ENCODE data around the gene CUL4A.

The CUL4A gene

GRCh38 chr13:113196970-113197737, 12.3 kb upstream of the CUL4A start:
- no peak for DNase-seq (ENCODE audit: low read depth)
- H3K9ac ChIP-seq (ENCODE audit: low read length), result no peak overlapping the region
- no peaks in the 10 kb centered on the region for H3K9me3 ChIP-seq (ENCODE audit: control insufficient read depth, low read length)
- no peaks in the 10 kb centered on the region for H3K27me3 ChIP-seq (replicated peaks; ENCODE audit: control insufficient read depth, insufficient read depth, low read length)
- H3K4me3 ChIP-seq (ENCODE audit: low read length), result no peak overlapping the region
- peaks cover 17% of the 10 kb centered on the region for H3K4me1 ChIP-seq (ENCODE audit: control insufficient read depth, insufficient read depth, low read length)
- peaks cover 65% of the 10 kb centered on the region for H3K36me3 ChIP-seq (ENCODE audit: control insufficient read depth, insufficient read depth, low read length, severe bottlenecking)

- Histone ChIP-seq H3K4me1 (ENCODE audit: control insufficient read depth, insufficient read depth, low read length) (peaks cover 44% of the 10 kb centered on the region), H3K9ac (ENCODE audit: low read length) (no peak overlapping the region), H3K9me3 (ENCODE audit: control insufficient read depth, low read length) (no peaks in the 10 kb centered on the region), H3K36me3 (ENCODE audit: control insufficient read depth, insufficient read depth, low read length, severe bottlenecking) (peaks cover 38% of the 10 kb centered on the region), H3K4me3 (ENCODE audit: low read length) (no peak overlapping the region), H3K27me3 (replicated peaks; ENCODE audit: control insufficient read depth, insufficient read depth, low read length) (no peaks in the 10 kb centered on the region)
- no peak for DNase-seq (ENCODE audit: low read depth)
Observed at GRCh38 chr13:113201815-113202214, 7.6 kb upstream of the CUL4A start.

- no peaks in the 10 kb centered on the region for H3K9me3 ChIP-seq (ENCODE audit: control insufficient read depth, low read length)
- H3K36me3 ChIP-seq (ENCODE audit: control insufficient read depth, insufficient read depth, low read length, severe bottlenecking), result peaks cover 27% of the 10 kb centered on the region
- peaks cover 54% of the 10 kb centered on the region for H3K4me1 ChIP-seq (ENCODE audit: control insufficient read depth, insufficient read depth, low read length)
Observed at GRCh38 chr13:113202912-113203311, 6.5 kb upstream of the CUL4A start.

GRCh38 chr13:113203507-113204377, 5.7 kb upstream of the CUL4A start:
- H3K4me3 ChIP-seq (ENCODE audit: low read length), result no peak overlapping the region
- H3K9me3 ChIP-seq (ENCODE audit: control insufficient read depth, low read length), result no peaks in the 10 kb centered on the region
- no peak overlapping the region for H3K9ac ChIP-seq (ENCODE audit: low read length)
- peaks cover 21% of the 10 kb centered on the region for H3K36me3 ChIP-seq (ENCODE audit: control insufficient read depth, insufficient read depth, low read length, severe bottlenecking)
- no peaks in the 10 kb centered on the region for H3K27me3 ChIP-seq (replicated peaks; ENCODE audit: control insufficient read depth, insufficient read depth, low read length)
- peaks cover 54% of the 10 kb centered on the region for H3K4me1 ChIP-seq (ENCODE audit: control insufficient read depth, insufficient read depth, low read length)
- DNase-seq (ENCODE audit: low read depth), result no peak

More at GRCh38 chr13:113202912-113203311, 6.5 kb upstream of the CUL4A start:
- H3K27me3 ChIP-seq (replicated peaks; ENCODE audit: control insufficient read depth, insufficient read depth, low read length), result no peaks in the 10 kb centered on the region
- peak overlapping the region; percentile 35 for H3K4me3 ChIP-seq (ENCODE audit: low read length)
- DNase-seq (ENCODE audit: low read depth), result no peak
- no peak overlapping the region for H3K9ac ChIP-seq (ENCODE audit: low read length)

- DNase-seq (ENCODE audit: low read depth), result no peak
- peaks cover 54% of the 10 kb centered on the region for H3K4me1 ChIP-seq (ENCODE audit: control insufficient read depth, insufficient read depth, low read length)
- H3K9me3 ChIP-seq (ENCODE audit: control insufficient read depth, low read length), result no peaks in the 10 kb centered on the region
- no peak overlapping the region for H3K9ac ChIP-seq (ENCODE audit: low read length)
- H3K36me3 ChIP-seq (ENCODE audit: control insufficient read depth, insufficient read depth, low read length, severe bottlenecking), result peaks cover 15% of the 10 kb centered on the region
- H3K27me3 ChIP-seq (replicated peaks; ENCODE audit: control insufficient read depth, insufficient read depth, low read length), result no peaks in the 10 kb centered on the region
- no peak overlapping the region for H3K4me3 ChIP-seq (ENCODE audit: low read length)
Observed at GRCh38 chr13:113204378-113204734, 5.1 kb upstream of the CUL4A start.

GRCh38 chr13:113205428-113205931, 3.9 kb upstream of the CUL4A start:
- H3K36me3 ChIP-seq (ENCODE audit: control insufficient read depth, insufficient read depth, low read length, severe bottlenecking), result peaks cover 7% of the 10 kb centered on the region
- H3K9me3 ChIP-seq (ENCODE audit: control insufficient read depth, low read length), result no peaks in the 10 kb centered on the region
- H3K9ac ChIP-seq (ENCODE audit: low read length), result no peak overlapping the region
- H3K4me3 ChIP-seq (ENCODE audit: low read length), result peak overlapping the region; percentile 24
- H3K4me1 ChIP-seq (ENCODE audit: control insufficient read depth, insufficient read depth, low read length), result peaks cover 54% of the 10 kb centered on the region
- no peaks in the 10 kb centered on the region for H3K27me3 ChIP-seq (replicated peaks; ENCODE audit: control insufficient read depth, insufficient read depth, low read length)
- DNase-seq (ENCODE audit: low read depth), result peak; percentile 55

- no peak for DNase-seq (ENCODE audit: low read depth)
- H3K27me3 ChIP-seq (replicated peaks; ENCODE audit: control insufficient read depth, insufficient read depth, low read length), result no peaks in the 10 kb centered on the region
- H3K9ac ChIP-seq (ENCODE audit: low read length), result peak overlapping the region; percentile 98
- H3K4me3 ChIP-seq (ENCODE audit: low read length), result peak overlapping the region; percentile 83
- H3K36me3 ChIP-seq (ENCODE audit: control insufficient read depth, insufficient read depth, low read length, severe bottlenecking), result peaks cover 11% of the 10 kb centered on the region
- no peaks in the 10 kb centered on the region for H3K9me3 ChIP-seq (ENCODE audit: control insufficient read depth, low read length)
- H3K4me1 ChIP-seq (ENCODE audit: control insufficient read depth, insufficient read depth, low read length), result peaks cover 63% of the 10 kb centered on the region
Observed at GRCh38 chr13:113207460-113207859, 2.0 kb upstream of the CUL4A start.

GRCh38 chr13:113207890-113208420, 1.5 kb upstream of the CUL4A start:
- DNase-seq (ENCODE audit: low read depth), result peak; percentile 67
- Histone ChIP-seq H3K27me3 (replicated peaks; ENCODE audit: control insufficient read depth, insufficient read depth, low read length) (no peaks in the 10 kb centered on the region), H3K9me3 (ENCODE audit: control insufficient read depth, low read length) (no peaks in the 10 kb centered on the region), H3K4me3 (ENCODE audit: low read length) (peak overlapping the region; percentile 83), H3K4me1 (ENCODE audit: control insufficient read depth, insufficient read depth, low read length) (peaks cover 58% of the 10 kb centered on the region), H3K36me3 (ENCODE audit: control insufficient read depth, insufficient read depth, low read length, severe bottlenecking) (peaks cover 11% of the 10 kb centered on the region), H3K9ac (ENCODE audit: low read length) (peak overlapping the region; percentile 98)

- Histone ChIP-seq H3K36me3 (ENCODE audit: control insufficient read depth, insufficient read depth, low read length, severe bottlenecking) (peaks cover 14% of the 10 kb centered on the region), H3K4me1 (ENCODE audit: control insufficient read depth, insufficient read depth, low read length) (peaks cover 51% of the 10 kb centered on the region), H3K27me3 (replicated peaks; ENCODE audit: control insufficient read depth, insufficient read depth, low read length) (no peaks in the 10 kb centered on the region), H3K4me3 (ENCODE audit: low read length) (peak within 1 kb of the TSS; percentile 83), H3K9ac (ENCODE audit: low read length) (peak within 1 kb of the TSS; percentile 98), H3K9me3 (ENCODE audit: control insufficient read depth, low read length) (no peaks in the 10 kb centered on the region)
- peak; percentile 95 for DNase-seq (ENCODE audit: low read depth)
Observed at GRCh38 chr13:113208421-113209335, 735 bp upstream of the CUL4A start, which contains the start of gene PCID2. TSS of gene PCID2 (minus strand) at chr13:113208669. CDS start at chr13:113208634, 35 bp downstream.

- Histone ChIP-seq H3K9ac (ENCODE audit: low read length) (peak overlapping the region; percentile 98), H3K36me3 (ENCODE audit: control insufficient read depth, insufficient read depth, low read length, severe bottlenecking) (peaks cover 20% of the 10 kb centered on the region), H3K9me3 (ENCODE audit: control insufficient read depth, low read length) (no peaks in the 10 kb centered on the region), H3K27me3 (replicated peaks; ENCODE audit: control insufficient read depth, insufficient read depth, low read length) (no peaks in the 10 kb centered on the region), H3K4me1 (ENCODE audit: control insufficient read depth, insufficient read depth, low read length) (peaks cover 39% of the 10 kb centered on the region), H3K4me3 (ENCODE audit: low read length) (peak overlapping the region; percentile 83)
- peak; percentile 82 for DNase-seq (ENCODE audit: low read depth)
Observed at GRCh38 chr13:113209759-113210421, 477 bp downstream of the CUL4A start.

Measured in adipocyte (in vitro differentiated cells).